ENCODE data around the gene GPR161.
"Not testable (repeated sequence)": the region's sequence is repeated elsewhere in the genome, so short reads cannot be mapped to it uniquely, and the experiment has no call there.

Gene GPR161

DNA sequence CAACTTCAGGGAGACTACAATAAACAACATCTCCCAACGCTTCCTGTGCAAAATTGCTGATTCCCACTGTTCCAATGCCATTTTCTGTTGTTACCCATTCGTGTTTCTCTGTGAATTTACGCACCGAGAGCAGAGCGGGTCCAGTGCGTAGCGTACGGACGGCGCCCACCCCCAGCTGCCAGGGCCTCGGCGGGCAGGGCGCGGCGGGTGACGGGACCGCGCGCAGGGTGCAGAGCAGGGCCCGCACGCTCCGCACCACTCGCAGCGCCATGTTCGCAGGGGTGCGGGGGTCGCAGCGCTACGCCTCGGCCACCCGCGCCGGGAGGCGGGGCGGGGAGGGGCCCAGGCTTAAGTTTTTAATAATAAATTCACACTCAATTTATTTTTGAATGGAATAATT is 80.6 kb downstream of the GPR161 start:
- H3K9me3 Mint-ChIP-seq, H3K4me1 Mint-ChIP-seq, DNase-seq, H3K27ac Mint-ChIP-seq, H3K27me3 Mint-ChIP-seq, H3K4me3 Mint-ChIP-seq: not testable (repeated sequence)
- ATAC-seq: peak; percentile 84

DNA sequence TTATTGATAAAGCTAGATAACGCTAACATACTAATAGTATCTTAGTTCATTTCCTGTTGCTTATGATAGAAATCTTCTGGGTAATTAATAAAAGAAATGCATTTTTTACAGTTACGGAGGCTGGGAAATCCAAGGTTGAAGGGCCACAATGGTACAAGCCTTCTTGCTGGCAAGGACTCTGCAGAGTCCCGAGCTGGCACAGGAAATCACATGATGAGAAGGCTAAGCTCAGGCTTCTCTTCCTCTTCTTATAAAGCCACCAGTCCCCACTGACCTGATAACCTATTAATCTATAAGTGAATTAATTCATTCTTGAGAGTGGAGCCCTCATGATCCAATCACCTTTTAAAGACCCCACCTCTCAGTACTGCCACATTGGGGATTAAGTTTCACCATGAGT is 82.6 kb downstream of the GPR161 start:
- H3K9me3 Mint-ChIP-seq: no peaks in the 10 kb centered on the region
- no peak for DNase-seq
- H3K27ac Mint-ChIP-seq: no peak overlapping the region
- no peaks in the 10 kb centered on the region for H3K27me3 Mint-ChIP-seq
- no peaks in the 10 kb centered on the region for H3K4me1 Mint-ChIP-seq
- ATAC-seq: no peak
- no peak overlapping the region for H3K4me3 Mint-ChIP-seq

DNA sequence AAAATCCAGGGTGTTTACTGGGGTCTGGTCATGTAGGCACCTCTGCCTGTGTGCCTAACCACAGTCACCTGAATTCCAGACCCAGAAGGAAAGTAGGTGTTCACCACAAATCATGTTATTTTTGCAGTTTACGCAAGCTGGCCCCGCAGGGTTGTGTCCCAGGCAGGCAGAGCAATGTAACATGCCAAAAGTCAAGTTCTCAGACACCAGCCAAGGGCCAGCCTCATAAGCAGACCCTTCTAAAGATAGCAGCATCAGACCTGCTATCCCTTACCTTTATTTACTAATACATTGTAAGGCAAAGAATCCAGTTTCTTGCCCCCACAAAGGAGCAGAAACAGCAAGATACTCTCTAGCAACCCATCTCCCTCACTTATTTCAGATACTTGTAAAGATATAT is 83.0 kb downstream of the GPR161 start:
- Mint-ChIP-seq H3K9me3 (no peaks in the 10 kb centered on the region), H3K27ac (no peak overlapping the region)

DNA sequence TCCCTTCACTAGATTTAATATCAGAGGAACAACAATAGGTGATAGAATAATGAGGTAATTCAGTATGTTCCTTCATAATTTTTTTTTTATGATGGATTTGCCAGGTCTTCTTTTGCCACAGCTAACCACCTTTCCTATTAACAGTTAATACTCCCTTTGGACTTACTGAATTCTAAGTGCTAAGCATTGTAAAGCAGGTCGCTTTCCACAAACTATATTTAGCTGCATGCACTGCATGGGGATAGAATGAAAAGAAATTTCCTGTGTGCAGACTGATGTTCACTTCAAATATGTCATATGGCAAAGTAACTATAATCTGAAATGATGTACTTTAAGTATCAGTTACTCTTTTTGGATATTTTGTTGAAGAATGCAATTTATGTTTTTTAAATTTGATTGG is 85.8 kb downstream of the GPR161 start:
- DNase-seq: no peak
- Mint-ChIP-seq H3K9me3 (no peaks in the 10 kb centered on the region), H3K4me3 (no peak overlapping the region), H3K27me3 (no peaks in the 10 kb centered on the region), H3K4me1 (no peaks in the 10 kb centered on the region), H3K27ac (no peak overlapping the region)
- ATAC-seq: no peak

More for the DNA sequence above, 83.0 kb downstream of the GPR161 start:
- Mint-ChIP-seq H3K4me3 (no peak overlapping the region), H3K4me1 (no peaks in the 10 kb centered on the region), H3K27me3 (no peaks in the 10 kb centered on the region)
- ATAC-seq: no peak
- DNase-seq: no peak

DNA sequence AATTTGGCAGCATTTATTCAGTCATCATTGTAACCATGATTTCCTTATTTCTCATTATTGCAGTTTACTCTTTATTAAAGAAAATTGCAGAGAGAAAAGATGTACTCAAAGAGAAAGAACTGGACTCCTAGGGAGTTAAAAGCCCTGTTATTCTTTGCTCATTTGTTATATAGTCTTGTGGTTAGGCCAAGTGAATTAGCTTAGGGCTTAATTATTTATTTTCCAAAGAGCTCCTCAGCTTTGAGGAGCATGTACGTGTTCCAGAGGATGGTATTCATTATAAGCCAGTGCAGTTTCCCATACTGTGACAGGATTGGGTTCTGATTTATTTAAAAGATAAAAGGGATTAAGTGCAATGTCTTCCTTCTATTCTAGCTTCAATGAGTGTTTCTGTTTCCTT is 86.4 kb downstream of the GPR161 start:
- Mint-ChIP-seq H3K4me3 (no peak overlapping the region), H3K27ac (no peak overlapping the region), H3K9me3 (no peaks in the 10 kb centered on the region), H3K4me1 (no peaks in the 10 kb centered on the region), H3K27me3 (no peaks in the 10 kb centered on the region)
- ATAC-seq: no peak
- DNase-seq: no peak

DNA sequence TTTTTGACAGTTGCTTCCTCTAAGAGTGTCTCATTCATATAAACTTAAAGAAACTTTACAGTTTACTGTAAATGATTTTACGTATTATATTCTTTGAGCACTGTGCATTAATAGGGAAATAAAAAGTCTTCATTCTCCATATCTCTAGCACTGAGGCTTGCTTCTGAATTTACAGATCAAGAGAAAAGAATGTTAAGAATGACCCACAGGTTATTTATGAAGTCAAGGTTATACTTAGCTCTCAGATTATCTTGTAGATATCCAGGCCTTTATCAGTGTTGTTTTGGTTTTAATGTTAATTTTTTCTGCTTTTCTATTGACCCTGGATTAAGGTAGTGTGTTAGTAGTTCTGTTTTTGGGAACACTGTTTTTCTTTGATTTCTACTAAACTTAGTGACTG is 91.4 kb downstream of the GPR161 start:
- DNase-seq: no peak
- ATAC-seq: no peak
- Mint-ChIP-seq H3K4me1 (no peaks in the 10 kb centered on the region), H3K9me3 (no peaks in the 10 kb centered on the region), H3K27me3 (no peaks in the 10 kb centered on the region), H3K27ac (no peak overlapping the region), H3K4me3 (no peak overlapping the region)

DNA sequence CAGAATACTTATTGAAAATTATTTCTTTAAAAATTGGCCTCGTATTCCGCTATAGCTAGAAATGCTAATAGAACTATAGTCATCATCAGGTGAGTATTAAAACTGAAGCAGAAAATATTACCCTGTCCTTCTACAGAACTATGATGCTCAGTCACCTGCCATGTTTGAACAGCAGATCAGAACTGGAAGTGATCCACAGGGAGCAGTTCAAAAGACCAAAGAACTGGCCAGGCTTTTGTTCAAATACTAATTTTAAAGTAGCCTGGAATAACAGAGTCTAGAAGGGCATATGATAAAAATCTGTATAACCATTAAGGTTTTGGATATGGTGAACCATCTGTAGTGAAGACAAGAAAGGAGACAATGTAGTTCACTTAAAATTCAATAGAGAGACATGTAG is 94.4 kb downstream of the GPR161 start:
- Mint-ChIP-seq H3K27me3 (no peaks in the 10 kb centered on the region), H3K27ac (no peak overlapping the region), H3K9me3 (no peaks in the 10 kb centered on the region), H3K4me3 (no peak overlapping the region), H3K4me1 (no peaks in the 10 kb centered on the region)
- DNase-seq: no peak
- no peak for ATAC-seq

DNA sequence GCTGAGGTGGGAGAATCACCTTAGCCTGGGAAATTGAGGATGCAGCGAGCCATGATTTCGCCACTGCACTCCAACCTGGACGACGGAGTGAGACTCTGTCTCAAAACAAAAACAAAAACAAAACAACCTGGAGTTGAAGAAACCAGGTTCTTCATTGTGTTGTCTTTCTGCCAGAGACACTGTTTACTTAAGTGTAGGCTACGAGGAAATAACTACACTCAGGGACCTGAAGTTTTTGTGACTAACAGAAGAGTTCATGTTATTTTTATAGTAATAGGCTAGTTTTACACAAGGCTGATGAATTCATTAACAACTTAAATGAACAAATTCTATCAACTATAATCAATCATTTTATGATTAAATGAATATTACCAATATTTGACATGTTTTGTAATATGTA is 101.4 kb downstream of the GPR161 start:
- ATAC-seq (no peak), DNase-seq (no peak)
- H3K27me3 Mint-ChIP-seq: no peaks in the 10 kb centered on the region
- no peak overlapping the region for H3K4me3 Mint-ChIP-seq
- H3K4me1 Mint-ChIP-seq: no peaks in the 10 kb centered on the region
- no peaks in the 10 kb centered on the region for H3K9me3 Mint-ChIP-seq
- H3K27ac Mint-ChIP-seq: no peak overlapping the region

DNA sequence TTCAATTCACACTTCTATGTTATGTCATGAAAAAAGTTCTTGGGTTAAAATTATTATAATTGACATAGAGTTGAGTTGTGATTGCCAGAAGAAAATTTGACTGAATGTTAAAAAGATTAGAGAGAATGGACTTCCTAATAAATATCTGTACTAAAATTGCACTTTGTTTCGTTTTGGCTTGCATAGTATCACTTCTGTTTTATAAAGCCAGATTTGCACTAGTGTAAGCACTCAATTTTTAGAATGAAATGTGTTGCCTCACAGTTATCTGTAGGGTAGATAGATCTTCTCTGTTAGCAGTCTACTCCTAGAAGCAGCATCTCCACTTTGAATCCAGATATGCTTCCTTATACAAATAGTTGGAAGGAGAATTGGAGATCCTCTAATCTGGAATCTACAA is 104.7 kb downstream of the GPR161 start:
- no peaks in the 10 kb centered on the region for H3K9me3 Mint-ChIP-seq
- H3K4me3 Mint-ChIP-seq: no peak overlapping the region
- no peak overlapping the region for H3K27ac Mint-ChIP-seq
- H3K4me1 Mint-ChIP-seq: no peaks in the 10 kb centered on the region
- ATAC-seq (no peak), DNase-seq (no peak)
- H3K27me3 Mint-ChIP-seq: no peaks in the 10 kb centered on the region

DNA sequence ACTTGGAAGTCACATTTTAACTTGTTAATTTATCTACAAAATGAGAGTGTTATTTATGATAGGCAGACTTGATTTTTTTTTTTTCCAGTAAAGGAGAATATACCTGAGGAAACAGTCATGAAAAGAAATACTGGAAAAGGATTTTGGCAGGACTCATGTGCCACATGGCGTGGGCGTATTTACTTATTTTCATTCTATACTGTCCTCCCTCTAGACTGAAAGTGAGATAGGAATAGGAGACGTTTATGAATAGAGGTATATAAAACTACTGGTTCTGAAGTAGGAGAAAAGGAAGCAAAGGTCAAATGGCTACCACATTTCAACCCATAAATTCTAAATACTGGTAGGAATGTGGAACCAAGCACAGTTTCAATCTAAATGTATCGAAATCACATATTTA is 105.1 kb downstream of the GPR161 start:
- H3K4me1 Mint-ChIP-seq: no peaks in the 10 kb centered on the region
- no peak overlapping the region for H3K4me3 Mint-ChIP-seq
- no peak for ATAC-seq
- DNase-seq: no peak
- H3K27me3 Mint-ChIP-seq: no peaks in the 10 kb centered on the region
- H3K27ac Mint-ChIP-seq: no peak overlapping the region
- H3K9me3 Mint-ChIP-seq: no peaks in the 10 kb centered on the region

DNA sequence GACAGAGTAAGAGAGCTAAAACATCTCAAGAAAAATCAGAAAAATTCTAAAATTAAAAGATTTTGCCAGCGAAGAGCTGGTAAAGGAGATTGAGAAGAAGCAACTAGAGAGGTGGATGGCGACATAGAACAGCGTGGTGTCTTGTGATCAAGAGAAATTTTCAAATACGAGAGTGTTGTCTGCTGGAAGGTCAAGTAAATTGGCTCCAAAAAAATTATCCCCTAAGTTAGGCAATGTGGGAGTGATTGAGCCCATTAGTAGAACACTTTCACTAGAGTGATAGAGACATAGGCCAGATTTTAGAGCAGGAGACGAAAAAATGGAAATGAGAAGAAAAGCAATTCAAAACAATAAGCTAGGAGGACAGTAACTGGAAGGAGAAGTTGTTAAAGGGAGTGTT is 105.5 kb downstream of the GPR161 start:
- no peak for DNase-seq
- Mint-ChIP-seq H3K27me3 (no peaks in the 10 kb centered on the region), H3K9me3 (no peaks in the 10 kb centered on the region), H3K4me1 (no peaks in the 10 kb centered on the region), H3K4me3 (no peak overlapping the region), H3K27ac (no peak overlapping the region)
- no peak for ATAC-seq
